ENCODE results near the gene PTPN23. TPM values are rescaled to one million over a fixed set of nuclear protein-coding genes. Genes with fewer than 3 reads are reported as not detected.

Gene PTPN23, protein sequence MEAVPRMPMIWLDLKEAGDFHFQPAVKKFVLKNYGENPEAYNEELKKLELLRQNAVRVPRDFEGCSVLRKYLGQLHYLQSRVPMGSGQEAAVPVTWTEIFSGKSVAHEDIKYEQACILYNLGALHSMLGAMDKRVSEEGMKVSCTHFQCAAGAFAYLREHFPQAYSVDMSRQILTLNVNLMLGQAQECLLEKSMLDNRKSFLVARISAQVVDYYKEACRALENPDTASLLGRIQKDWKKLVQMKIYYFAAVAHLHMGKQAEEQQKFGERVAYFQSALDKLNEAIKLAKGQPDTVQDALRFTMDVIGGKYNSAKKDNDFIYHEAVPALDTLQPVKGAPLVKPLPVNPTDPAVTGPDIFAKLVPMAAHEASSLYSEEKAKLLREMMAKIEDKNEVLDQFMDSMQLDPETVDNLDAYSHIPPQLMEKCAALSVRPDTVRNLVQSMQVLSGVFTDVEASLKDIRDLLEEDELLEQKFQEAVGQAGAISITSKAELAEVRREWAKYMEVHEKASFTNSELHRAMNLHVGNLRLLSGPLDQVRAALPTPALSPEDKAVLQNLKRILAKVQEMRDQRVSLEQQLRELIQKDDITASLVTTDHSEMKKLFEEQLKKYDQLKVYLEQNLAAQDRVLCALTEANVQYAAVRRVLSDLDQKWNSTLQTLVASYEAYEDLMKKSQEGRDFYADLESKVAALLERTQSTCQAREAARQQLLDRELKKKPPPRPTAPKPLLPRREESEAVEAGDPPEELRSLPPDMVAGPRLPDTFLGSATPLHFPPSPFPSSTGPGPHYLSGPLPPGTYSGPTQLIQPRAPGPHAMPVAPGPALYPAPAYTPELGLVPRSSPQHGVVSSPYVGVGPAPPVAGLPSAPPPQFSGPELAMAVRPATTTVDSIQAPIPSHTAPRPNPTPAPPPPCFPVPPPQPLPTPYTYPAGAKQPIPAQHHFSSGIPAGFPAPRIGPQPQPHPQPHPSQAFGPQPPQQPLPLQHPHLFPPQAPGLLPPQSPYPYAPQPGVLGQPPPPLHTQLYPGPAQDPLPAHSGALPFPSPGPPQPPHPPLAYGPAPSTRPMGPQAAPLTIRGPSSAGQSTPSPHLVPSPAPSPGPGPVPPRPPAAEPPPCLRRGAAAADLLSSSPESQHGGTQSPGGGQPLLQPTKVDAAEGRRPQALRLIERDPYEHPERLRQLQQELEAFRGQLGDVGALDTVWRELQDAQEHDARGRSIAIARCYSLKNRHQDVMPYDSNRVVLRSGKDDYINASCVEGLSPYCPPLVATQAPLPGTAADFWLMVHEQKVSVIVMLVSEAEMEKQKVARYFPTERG (N-terminal part only)
- total RNA-seq, result 26.2 and 32.6 TPM in 2 replicates

DNA sequence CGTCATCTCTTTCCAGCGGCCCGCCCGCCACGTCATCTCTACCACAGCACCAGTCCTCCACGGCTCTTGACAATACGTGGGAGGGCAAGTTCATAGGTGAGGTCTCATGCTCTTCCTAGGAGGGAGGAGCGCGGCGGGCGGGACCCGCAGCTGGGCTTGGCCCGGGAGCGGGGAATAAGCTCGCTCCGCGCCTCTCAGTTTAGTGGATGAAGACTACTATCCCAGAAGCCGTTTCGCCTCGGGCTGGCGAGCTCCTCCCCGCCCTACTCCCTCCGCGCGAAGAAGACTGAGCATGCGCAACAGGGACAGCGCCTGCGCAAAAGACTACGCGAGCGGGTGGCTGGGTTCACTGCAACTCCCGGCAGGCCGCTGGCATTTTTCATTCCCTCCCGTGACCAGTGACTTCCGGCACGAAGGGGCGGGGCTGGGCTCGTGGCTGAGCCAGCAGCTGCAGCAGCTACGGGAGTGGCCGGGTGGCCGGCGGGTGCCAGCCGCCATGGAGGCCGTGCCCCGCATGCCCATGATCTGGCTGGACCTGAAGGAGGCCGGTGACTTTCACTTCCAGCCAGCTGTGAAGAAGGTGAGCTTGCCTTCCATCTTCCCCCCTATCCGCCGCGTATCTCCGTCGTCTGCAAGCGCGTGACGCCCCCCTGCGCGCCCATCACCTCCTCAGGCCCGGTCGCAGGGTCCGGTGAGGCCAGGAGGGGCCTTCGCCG is at the start of gene PTPN23:
TSS of gene PTPN23 (plus strand) at position 421 of the 716 bp plus-strand sequence. CDS start at position 497, 76 bp downstream.

Other genes starting within 250 kb of the PTPN23 start
- gene SETD2, start 216.9 kb upstream of the PTPN23 start, total RNA-seq, result 59.9 and 62.5 TPM in 2 replicates
- 11.2 and 12.5 TPM in 2 replicates for gene KIF9, start 98.2 kb upstream of the PTPN23 start, total RNA-seq
- 33.9 and 40.6 TPM in 2 replicates for gene KLHL18, start 98.1 kb upstream of the PTPN23 start, total RNA-seq
- gene SCAP, start 94.9 kb downstream of the PTPN23 start, total RNA-seq, result 53.5 and 67.1 TPM in 2 replicates
- gene ELP6, start 132.7 kb downstream of the PTPN23 start, total RNA-seq, result 28.2 and 28.4 TPM in 2 replicates
- 0.40 and 0.79 TPM in 2 replicates for gene CSPG5, start 197.8 kb downstream of the PTPN23 start, total RNA-seq

Data from thoracic aorta endothelial cell (primary cell).